H1 (cell line): ENCODE results near the gene KIAA1755. TPM values are rescaled to one million over a fixed set of nuclear protein-coding genes. Genes with fewer than 3 reads are reported as not detected.

Source experiments
- CTCF ChIA-PET: fragments of 300-600 bp; sonication (Branson Sonifier 250); formaldehyde crosslinking; loops from one replicate; lab custom pipeline; 2021; ENCODE audit not compliant: partially characterized antibody; lab: Charles Lee
- POLR2A ChIA-PET: fragments of 300-600 bp; sonication (Branson Sonifier 250); formaldehyde crosslinking; loops from one replicate; lab custom pipeline; 2021; ENCODE audit warnings: inconsistent platforms; ENCODE audit not compliant: partially characterized antibody; lab: Charles Lee
- DNase-seq, 2 experiments: peaks; one replicate each; pipeline versions ENCODE4 v3.0.0 to v3.0.0-alpha.2; 2010 to 2022; ENCODE audit warnings: low spot score in 2 of 2, low read depth in 1 of 2, mixed read lengths in 1 of 2
- FAIRE-seq: peaks from 2 replicates; lab custom pipeline; 2011; peaks lifted over from hg19 to GRCh38; lab: Jason Lieb, UNC
- H2AFZ ChIP-seq: 2 replicates; pipeline ENCODE4 v1.8.1; 2012; ENCODE audit warnings: low read length, inconsistent platforms
- H2AK5ac ChIP-seq: 2 replicates; pipeline ENCODE4 v1.6.1; 2013; ENCODE audit warnings: low read depth, low read length
- H2BK120ac ChIP-seq: replicated peaks from 2 replicates; pipeline ENCODE3; 2013; ENCODE audit warnings: low read depth, low read length, inconsistent platforms
- H2BK12ac ChIP-seq: 2 replicates; pipeline ENCODE4 v1.6.1; 2013; ENCODE audit warnings: low read depth, low read length
- H2BK15ac ChIP-seq: 2 replicates; pipeline ENCODE4 v1.6.1; 2013; ENCODE audit warnings: low read length
- H2BK20ac ChIP-seq: 2 replicates; pipeline ENCODE4 v1.6.1; 2013; ENCODE audit warnings: low read length
- H2BK5ac ChIP-seq: 2 replicates; pipeline ENCODE4 v1.6.1; 2013; ENCODE audit warnings: low read depth, low read length
- H3K14ac ChIP-seq: 2 replicates; pipeline ENCODE4 v1.6.1; 2013; ENCODE audit warnings: inconsistent platforms; ENCODE audit not compliant: insufficient read length
- H3K18ac ChIP-seq: 2 replicates; pipeline ENCODE4 v1.6.1; 2013; ENCODE audit warnings: low read length; ENCODE audit errors: extremely low read depth
- H3K23ac ChIP-seq: 2 replicates; pipeline ENCODE4 v1.6.1; 2013; ENCODE audit warnings: inconsistent platforms; ENCODE audit not compliant: insufficient read length
- H3K23me2 ChIP-seq: 2 replicates; pipeline ENCODE4 v1.6.1; 2013; ENCODE audit warnings: low read depth, low read length
- H3K27ac ChIP-seq: 2 replicates; pipeline ENCODE4 v1.6.1; 2011; ENCODE audit warnings: low read depth, low read length, inconsistent platforms
- H3K27me3 ChIP-seq, 4 experiments: replicated peaks in 1 of 4; 1 replicate in 1 of 4; 2 replicates in 3 of 4; pipeline versions ENCODE4 v1.6.1 to v1.8.1; 2011 to 2013; ENCODE audit warnings: low read length in 3 of 4, mild to moderate bottlenecking in 3 of 4, inconsistent platforms in 2 of 4, mixed read lengths in 2 of 4, moderate library complexity in 1 of 4; ENCODE audit not compliant: control insufficient read depth in 3 of 4, insufficient read depth in 3 of 4; ENCODE audit errors: extremely low read depth in 1 of 4
- H3K36me3 ChIP-seq, 4 experiments: 2 replicates each; pipeline versions ENCODE4 v1.6.1 to v1.8.1; 2011 to 2013; ENCODE audit warnings: mild to moderate bottlenecking in 4 of 4, low read length in 3 of 4, moderate library complexity in 2 of 4, control low read depth in 1 of 4, inconsistent platforms in 1 of 4; ENCODE audit not compliant: insufficient read depth in 4 of 4, control insufficient read depth in 2 of 4
- H3K4ac ChIP-seq: replicated peaks from 2 replicates; pipeline ENCODE3; 2013; ENCODE audit warnings: low read length, low read depth, mixed read lengths, inconsistent platforms; ENCODE audit not compliant: insufficient read length
- H3K4me1 ChIP-seq, 4 experiments: replicated peaks in 1 of 4; 1 replicate in 1 of 4; 2 replicates in 3 of 4; pipeline versions ENCODE4 v1.6.1 to v1.8.1; 2011 to 2013; ENCODE audit warnings: low read length in 3 of 4, inconsistent platforms in 2 of 4, mixed read lengths in 1 of 4; ENCODE audit not compliant: insufficient read depth in 4 of 4, control insufficient read depth in 3 of 4
- H3K4me2 ChIP-seq, 2 experiments: 2 replicates each; pipeline versions ENCODE4 v1.6.1 to v1.8.1; 2011 to 2013; ENCODE audit warnings: low read depth in 2 of 2, low read length in 2 of 2, control low read depth in 1 of 2, inconsistent platforms in 1 of 2, mild to moderate bottlenecking in 1 of 2; ENCODE audit not compliant: insufficient read depth in 1 of 2
- H3K4me3 ChIP-seq, 4 experiments: fragments of 200-600, 300-600 bp in 1 of 4; sonication (generic), shearing (Covaris generic), sonication (Bioruptor Twin) in 1 of 4; 2 replicates each; pipeline versions ENCODE4 v1.5.1 to v1.8.1; 2011 to 2016; ENCODE audit warnings: low read length in 4 of 4, low read depth in 3 of 4, control low read depth in 2 of 4, inconsistent platforms in 2 of 4, mild to moderate bottlenecking in 2 of 4, mixed read lengths in 1 of 4, moderate library complexity in 1 of 4; ENCODE audit not compliant: insufficient read depth in 2 of 4; ENCODE audit errors: extremely low read depth in 1 of 4
- H3K56ac ChIP-seq: replicated peaks from 2 replicates; pipeline ENCODE3; 2013; ENCODE audit warnings: low read depth, mild to moderate bottlenecking, mixed read lengths, low read length, inconsistent platforms; ENCODE audit not compliant: insufficient read length
- H3K79me1 ChIP-seq: 2 replicates; pipeline ENCODE4 v1.6.1; 2013; ENCODE audit warnings: low read depth, low read length, control low read depth
- H3K79me2 ChIP-seq, 2 experiments: 2 replicates each; pipeline versions ENCODE4 v1.6.1 to v1.8.1; 2012 to 2013; ENCODE audit warnings: low read length in 2 of 2, mild to moderate bottlenecking in 2 of 2, inconsistent platforms in 1 of 2; ENCODE audit not compliant: insufficient read depth in 2 of 2, control insufficient read depth in 1 of 2
- H3K9ac ChIP-seq, 4 experiments: replicated peaks in 1 of 4; 1 replicate in 1 of 4; 2 replicates in 3 of 4; pipeline versions ENCODE4 v1.6.1 to v1.8.1; 2011 to 2013; ENCODE audit warnings: low read depth in 3 of 4, low read length in 3 of 4, control low read depth in 2 of 4, mild to moderate bottlenecking in 2 of 4, moderate library complexity in 2 of 4, inconsistent platforms in 1 of 4; ENCODE audit errors: extremely low read depth in 1 of 4
- H3K9me3 ChIP-seq, 2 experiments: 2 replicates each; pipeline versions ENCODE4 v1.6.1 to v1.8.1; 2012 to 2013; ENCODE audit warnings: mild to moderate bottlenecking in 2 of 2, moderate library complexity in 2 of 2, control low read depth in 1 of 2, inconsistent platforms in 1 of 2, low read depth in 1 of 2, low read length in 1 of 2, mixed read lengths in 1 of 2; ENCODE audit not compliant: insufficient read depth in 2 of 2
- H4K20me1 ChIP-seq, 2 experiments: replicated peaks in 1 of 2; 2 replicates each; pipeline versions ENCODE3 to v1.8.1; 2011 to 2013; ENCODE audit warnings: inconsistent platforms in 2 of 2, low read length in 2 of 2, mild to moderate bottlenecking in 1 of 2; ENCODE audit not compliant: insufficient read depth in 2 of 2, control insufficient read depth in 1 of 2
- H4K5ac ChIP-seq: 2 replicates; pipeline ENCODE4 v1.6.1; 2013; ENCODE audit warnings: low read length, low read depth, mixed read lengths, inconsistent platforms; ENCODE audit not compliant: insufficient read length
- H4K8ac ChIP-seq: 2 replicates; pipeline ENCODE4 v1.8.0; 2013; ENCODE audit warnings: mild to moderate bottlenecking, moderate library complexity, low read length, inconsistent platforms; ENCODE audit not compliant: insufficient read depth; ENCODE audit errors: extremely low read depth
- H4K91ac ChIP-seq: replicated peaks from 2 replicates; pipeline ENCODE3; 2013; ENCODE audit warnings: low read length, mixed read lengths, inconsistent platforms; ENCODE audit not compliant: insufficient read length
- BCL11A ChIP-seq, 2 experiments: IDR thresholded peaks; one replicate each; pipeline ENCODE4 v1.6.1; 2011; ENCODE audit warnings: low read depth in 2 of 2, low read length in 2 of 2, mild to moderate bottlenecking in 2 of 2
- CBX8 ChIP-seq: fragments of 300-800, 300-1000 bp; sonication (generic); IDR thresholded peaks from 2 replicates; pipeline ENCODE4 v1.7.1; 2016; ENCODE audit warnings: low read depth, low read length, borderline replicate concordance
- KDM1A ChIP-seq: fragments of 200-600, 300-600 bp; sonication (generic); IDR thresholded peaks from 2 replicates; pipeline ENCODE4 v1.7.1; 2016; ENCODE audit warnings: mild to moderate bottlenecking, low read length, borderline replicate concordance
- POLR2A ChIP-seq, 2 experiments: IDR thresholded peaks; 1 replicate in 1 of 2; 2 replicates in 1 of 2; pipeline ENCODE4 v1.6.1; 2011; ENCODE audit warnings: low read depth in 2 of 2, low read length in 2 of 2, mild to moderate bottlenecking in 2 of 2; ENCODE audit errors: control extremely low read depth in 1 of 2
- SP1 ChIP-seq: IDR thresholded peaks from 2 replicates; pipeline ENCODE4 v1.6.1; 2011; ENCODE audit warnings: low read depth, low read length
- SP2 ChIP-seq: IDR thresholded peaks from 2 replicates; pipeline ENCODE4 v1.6.1; 2012; ENCODE audit warnings: mild to moderate bottlenecking, low read length, inconsistent platforms
- WGBS, 2 experiments: shearing (Covaris generic) in 1 of 2; methylation state at CpG; one replicate each; pipeline versions ENCODE4 v1.1.6 to v1.1.7; 2013 to 2015; ENCODE audit warnings: low lambda C conversion rate in 2 of 2, mixed read lengths in 2 of 2, inconsistent platforms in 1 of 2, low coverage in 1 of 2, missing lambda C conversion rate in 1 of 2; ENCODE audit not compliant: insufficient replicate concordance in 2 of 2, insufficient coverage in 1 of 2, insufficient read length in 1 of 2; ENCODE audit errors: extremely low coverage in 1 of 2, missing lambda C conversion rate in 1 of 2; 5-methylcytosine and 5-hydroxymethylcytosine counted together
- polyA plus RNA-seq, 7 experiments: library from polyadenylated mRNA; depleted of rRNA in 3 of 7; stranded (reverse) in 5 of 7; unstranded in 2 of 7; fragments of >200 nt in 5 of 7; fragments of 200-250 nt in 2 of 7; gene quantifications; 1 replicate in 5 of 7; 2 replicates in 1 of 7; 4 replicates in 1 of 7; pipeline versions ENCODE4 v1.2.1 to v1.2.3, GENCODE V29; 2011 to 2013; ENCODE audit warnings: missing spikeins in 2 of 7, mixed read lengths in 2 of 7
- total RNA-seq: library from RNA; stranded (reverse); fragmentation: NEBNext Ultra II Directional; extraction: Animal tissue kit (Norgen Biotek cat#: 25700); gene quantifications from 2 replicates; pipeline ENCODE4 v1.2.1, GENCODE V29; 2021
- TF ChIP-seq, protein P1 (sequence below): IDR thresholded peaks from 2 replicates; pipeline ENCODE4 v1.6.1; 2012; ENCODE audit warnings: inconsistent platforms

KIAA1755 gene
- total and polyA plus RNA-seq, 2 of the 8 experiments (the other 6 are each of a cell fraction or from before 2014, with no cell fraction given), result 0.23 TPM; not detected in 1

DNA sequence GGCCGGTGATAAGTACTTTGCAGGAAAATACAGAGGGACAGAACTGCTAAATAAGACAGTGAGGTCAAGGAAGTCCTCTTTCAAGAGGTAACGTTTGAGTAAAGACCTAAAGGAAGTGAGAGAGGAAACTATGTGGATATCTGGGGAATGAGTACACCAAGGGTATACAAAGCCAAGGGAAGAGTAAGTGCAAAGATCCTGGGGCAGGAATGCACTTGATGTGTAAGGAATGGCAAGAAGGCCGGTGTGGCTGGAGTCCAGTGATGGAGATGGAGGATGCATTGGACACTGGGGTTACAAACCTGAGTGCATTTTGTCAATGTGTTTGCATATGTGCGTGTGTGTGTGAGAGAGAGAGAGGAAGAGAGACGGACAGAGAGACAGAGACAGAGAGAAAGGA is 63.3 kb downstream of the KIAA1755 start:
- no peaks in the 10 kb centered on the region for H3K79me2 ChIP-seq

More for the DNA sequence above, 63.3 kb downstream of the KIAA1755 start:
- ChIA-PET CTCF (interaction anchor here (0.8 to 3.6 kb wide), 8 partner anchors 18 to 140 kb away, joined by 3 to 24 read pairs (median 3); no protein-coding TSS in a partner anchor), POLR2A (interaction anchor here (0.8 kb wide), 1 partner anchor 8 kb away, joined by 3 read pairs; no protein-coding TSS in a partner anchor)
- TF ChIP-seq BCL11A (IDR thresholded peaks at IDR 0.05; ENCODE audit: low read depth in 2 of 2, low read length in 2 of 2) (no peak), POLR2A (IDR thresholded peaks at IDR 0.05; ENCODE audit: control extremely low read depth in 1 of 2, low read depth in 2 of 2, low read length in 2 of 2) (no peak), CBX8 (no peak), KDM1A (peak; percentile 42; the same call in 1 of the 2 replicates), SP2 (no peak), SP1 (no peak)
- TF ChIP-seq, protein P1, sequence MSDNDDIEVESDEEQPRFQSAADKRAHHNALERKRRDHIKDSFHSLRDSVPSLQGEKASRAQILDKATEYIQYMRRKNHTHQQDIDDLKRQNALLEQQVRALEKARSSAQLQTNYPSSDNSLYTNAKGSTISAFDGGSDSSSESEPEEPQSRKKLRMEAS, result no peak
- H4K5ac ChIP-seq, result no peak overlapping the region
- no peak overlapping the region for H2BK5ac ChIP-seq
- H3K36me3 ChIP-seq, result no peaks in the 10 kb centered on the region
- no peak overlapping the region for H3K4ac ChIP-seq
- H3K14ac ChIP-seq, result no peak overlapping the region
- H2BK12ac ChIP-seq, result no peak overlapping the region
- WGBS, 2 experiments, result 76% methylated on average over 5 of the region's 5 CpGs; no CpG with 5 or more reads in 1 of the 2 experiments
- peaks cover 2% of the 10 kb centered on the region; the same call in 1 of the 2 replicates for H3K23me2 ChIP-seq
- no peak overlapping the region for H2BK20ac ChIP-seq
- no peak overlapping the region for H2AFZ ChIP-seq
- H3K56ac ChIP-seq, result no peak overlapping the region
- H3K4me3 ChIP-seq, result no peak overlapping the region
- no peak overlapping the region for H4K91ac ChIP-seq
- H2AK5ac ChIP-seq, result no peak overlapping the region
- H3K18ac ChIP-seq, result no peak overlapping the region
- FAIRE-seq, result no peak
- no peak overlapping the region for H3K27ac ChIP-seq
- no peak overlapping the region for H2BK15ac ChIP-seq
- H3K23ac ChIP-seq, result no peak overlapping the region
- H3K79me1 ChIP-seq, result no peaks in the 10 kb centered on the region
- no peak overlapping the region for H4K8ac ChIP-seq
- no peak overlapping the region for H2BK120ac ChIP-seq
- no peak overlapping the region for H3K4me2 ChIP-seq
- H4K20me1 ChIP-seq, result no peaks in the 10 kb centered on the region
- no peak for DNase-seq
- H3K27me3 ChIP-seq, result no peaks in the 10 kb centered on the region
- H3K9ac ChIP-seq, result no peak overlapping the region
- no peaks in the 10 kb centered on the region for H3K4me1 ChIP-seq
- H3K9me3 ChIP-seq, result no peaks in the 10 kb centered on the region
